ENCODE results near the gene ACTR8. TPM values are rescaled to one million over a fixed set of nuclear protein-coding genes. Genes with fewer than 3 reads are reported as not detected.
A peak's percentile ranks its signal among the peaks of the same experiment; 100 is the strongest.

The ACTR8 gene
- total RNA-seq, 4 donors from 2014 or later: 16.7 to 22.1 (median 21.5) TPM

DNA sequence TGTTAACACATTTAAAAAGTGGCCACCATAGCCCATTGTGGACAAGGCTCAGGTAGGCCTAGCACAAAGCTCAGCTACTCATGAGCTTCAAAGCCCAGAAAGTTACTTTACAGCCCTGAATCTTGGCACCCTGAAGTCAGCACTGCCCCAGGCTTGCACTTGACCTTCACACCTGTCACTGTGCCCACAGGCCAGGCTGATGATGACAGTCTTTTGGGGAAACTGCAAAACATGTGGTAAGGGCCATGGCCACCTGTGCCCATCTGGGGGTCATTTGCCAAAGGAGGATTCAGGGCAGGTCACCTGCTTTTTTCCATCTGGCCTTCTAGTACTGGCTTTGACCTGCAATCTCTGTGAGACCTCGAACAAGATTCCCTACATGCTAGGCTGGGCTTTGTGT, 46.7 kb downstream of the ACTR8 start:
- ATAC-seq (ENCODE audit: low FRiP score) (no peak), DNase-seq (ENCODE audit: low spot score) (no peak)
- TF ChIP-seq, protein P1, sequence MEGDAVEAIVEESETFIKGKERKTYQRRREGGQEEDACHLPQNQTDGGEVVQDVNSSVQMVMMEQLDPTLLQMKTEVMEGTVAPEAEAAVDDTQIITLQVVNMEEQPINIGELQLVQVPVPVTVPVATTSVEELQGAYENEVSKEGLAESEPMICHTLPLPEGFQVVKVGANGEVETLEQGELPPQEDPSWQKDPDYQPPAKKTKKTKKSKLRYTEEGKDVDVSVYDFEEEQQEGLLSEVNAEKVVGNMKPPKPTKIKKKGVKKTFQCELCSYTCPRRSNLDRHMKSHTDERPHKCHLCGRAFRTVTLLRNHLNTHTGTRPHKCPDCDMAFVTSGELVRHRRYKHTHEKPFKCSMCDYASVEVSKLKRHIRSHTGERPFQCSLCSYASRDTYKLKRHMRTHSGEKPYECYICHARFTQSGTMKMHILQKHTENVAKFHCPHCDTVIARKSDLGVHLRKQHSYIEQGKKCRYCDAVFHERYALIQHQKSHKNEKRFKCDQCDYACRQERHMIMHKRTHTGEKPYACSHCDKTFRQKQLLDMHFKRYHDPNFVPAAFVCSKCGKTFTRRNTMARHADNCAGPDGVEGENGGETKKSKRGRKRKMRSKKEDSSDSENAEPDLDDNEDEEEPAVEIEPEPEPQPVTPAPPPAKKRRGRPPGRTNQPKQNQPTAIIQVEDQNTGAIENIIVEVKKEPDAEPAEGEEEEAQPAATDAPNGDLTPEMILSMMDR (IDR thresholded peaks at IDR 0.05): no peak

GRCh38 chr3:53834429-53835095, 47.4 kb downstream of the ACTR8 start:
- no peak for DNase-seq (ENCODE audit: low spot score)
- TF ChIP-seq, protein P1 (IDR thresholded peaks at IDR 0.05): no peak
- ATAC-seq (ENCODE audit: low FRiP score): no peak

GRCh38 chr3:53833700-53834099, 48.3 kb downstream of the ACTR8 start:
- TF ChIP-seq, protein P1 (IDR thresholded peaks at IDR 0.05): no peak
- ATAC-seq (ENCODE audit: low FRiP score): peak; percentile 22
- no peak for DNase-seq (ENCODE audit: low spot score)

DNA sequence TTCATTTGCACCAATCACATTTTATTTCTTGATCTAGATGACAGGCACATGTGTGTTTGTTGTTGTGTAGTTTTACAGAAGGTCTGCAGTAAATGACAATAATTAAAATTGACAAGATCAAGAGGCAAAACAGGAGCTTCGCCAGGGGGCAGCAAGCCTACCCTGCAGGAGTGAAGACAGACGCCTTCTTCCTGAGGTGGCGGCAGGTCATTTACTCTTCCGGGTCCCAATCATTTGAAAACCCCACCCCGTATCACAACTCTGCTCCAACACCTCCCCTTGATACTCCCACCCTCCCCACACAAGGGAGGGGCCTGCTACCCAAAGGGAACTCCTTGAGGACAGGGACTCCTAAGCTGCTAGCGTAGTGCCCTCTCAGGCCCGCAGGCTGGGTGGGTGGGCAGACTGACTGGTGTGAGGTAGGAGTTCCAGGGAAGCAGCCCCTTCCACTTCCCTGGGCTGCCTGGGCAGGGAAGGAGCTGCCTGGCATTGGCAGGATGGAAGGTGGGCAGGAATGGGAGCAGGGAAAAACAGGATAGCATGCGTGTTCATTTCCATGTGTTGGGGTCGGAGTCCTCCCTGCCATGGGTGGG, 48.8 kb downstream of the ACTR8 start:
- peak; percentile 19 for ATAC-seq (ENCODE audit: low FRiP score)
- TF ChIP-seq, protein P1 (IDR thresholded peaks at IDR 0.05): no peak
- DNase-seq (ENCODE audit: low spot score): no peak

- no peak for ATAC-seq (ENCODE audit: low FRiP score)
- TF ChIP-seq, protein P1 (IDR thresholded peaks at IDR 0.05): no peak
- DNase-seq (ENCODE audit: low spot score): no peak
Observed at GRCh38 chr3:53830944-53831343, 51.0 kb downstream of the ACTR8 start.

DNA sequence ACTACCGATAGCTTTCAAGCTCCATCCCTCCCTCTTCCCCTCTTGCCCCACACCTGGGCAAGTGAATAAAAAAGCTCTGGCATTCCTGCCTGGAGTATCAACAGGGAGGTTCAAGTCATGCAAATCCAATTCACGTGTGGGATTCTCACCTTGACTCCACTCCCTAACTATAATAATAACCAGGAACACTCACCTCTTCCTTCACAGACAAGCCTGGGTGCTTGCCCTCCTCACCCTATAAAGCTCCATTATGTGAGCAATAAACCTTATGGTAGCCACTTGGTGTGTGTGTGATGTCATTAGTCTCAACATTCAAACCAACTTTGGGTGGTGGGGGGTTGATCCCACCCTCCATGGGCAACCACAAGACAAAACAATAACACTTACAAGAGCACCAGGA, 52.3 kb downstream of the ACTR8 start:
- no peak for ATAC-seq (ENCODE audit: low FRiP score)
- TF ChIP-seq, protein P1 (IDR thresholded peaks at IDR 0.05): no peak
- no peak for DNase-seq (ENCODE audit: low spot score)

GRCh38 chr3:53828581-53828980, 53.4 kb downstream of the ACTR8 start:
- no peak for DNase-seq (ENCODE audit: low spot score)

More at GRCh38 chr3:53828581-53828980, 53.4 kb downstream of the ACTR8 start:
- ATAC-seq (ENCODE audit: low FRiP score): no peak
- TF ChIP-seq, protein P1 (IDR thresholded peaks at IDR 0.05): no peak

Data from omental fat pad (tissue), 4 donors.